ENCODE results near the gene LYRM4. TPM values are rescaled to one million over a fixed set of nuclear protein-coding genes. Genes with fewer than 3 reads are reported as not detected.

Gene LYRM4
- total and polyA plus RNA-seq, 2 experiments from 2014 or later = 51.0 to 62.0 TPM

DNA sequence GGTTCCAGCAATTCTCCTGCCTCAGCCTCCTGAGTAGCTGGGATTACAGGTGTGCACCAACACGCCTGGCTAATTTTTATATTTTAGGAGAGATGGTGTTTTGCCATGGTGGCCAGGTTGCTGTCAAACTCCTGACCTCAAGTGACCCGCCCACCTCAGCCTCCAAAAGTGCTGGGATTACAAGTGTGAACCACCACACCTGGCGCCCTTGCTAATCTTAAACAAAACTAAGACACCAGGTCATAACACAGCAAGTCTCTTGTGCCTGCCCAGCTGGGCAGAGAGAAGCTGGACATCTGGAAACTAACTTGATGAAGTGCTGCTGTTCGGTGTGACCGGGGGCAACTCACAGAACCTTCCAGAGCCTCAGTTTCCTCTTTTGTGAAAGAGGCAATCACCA is 107.6 kb downstream of the LYRM4 start:
- Histone ChIP-seq H4K20me1 (replicated peaks; ENCODE audit: insufficient read depth) (peaks cover 35% of the 10 kb centered on the region), H3K4me1 (ENCODE audit: insufficient read depth) (no peaks in the 10 kb centered on the region), H3K4me2 (no peak overlapping the region), H3K4me3 (no peak overlapping the region), H3F3A (replicated peaks; ENCODE audit: low read depth) (no peaks in the 10 kb centered on the region), H3K27me3 (ENCODE audit: insufficient read depth) (no peaks in the 10 kb centered on the region), H3K79me2 (replicated peaks; ENCODE audit: insufficient read depth) (no peaks in the 10 kb centered on the region; the same call in 1 of the 2 replicates), H3K27ac (ENCODE audit: low read depth) (no peak overlapping the region), H2AFZ (no peak overlapping the region), H3K9me2 (ENCODE audit: insufficient read depth) (no peaks in the 10 kb centered on the region), H3K36me3 (ENCODE audit: insufficient read depth) (no peaks in the 10 kb centered on the region)
- Mint-ChIP-seq H3K27ac (no peak overlapping the region), H3K36me3 (ENCODE audit: low read depth) (no peaks in the 10 kb centered on the region), H3K27me3 (ENCODE audit: insufficient read depth, low read depth, poor library complexity) (peaks cover 2% of the 10 kb centered on the region), H3K4me3 (no peak overlapping the region), H3K9me3 (no peaks in the 10 kb centered on the region), H3K4me1 (peaks cover 3% of the 10 kb centered on the region; the same call in 2 of the 3 replicates)
- TF ChIP-seq, protein P1, sequence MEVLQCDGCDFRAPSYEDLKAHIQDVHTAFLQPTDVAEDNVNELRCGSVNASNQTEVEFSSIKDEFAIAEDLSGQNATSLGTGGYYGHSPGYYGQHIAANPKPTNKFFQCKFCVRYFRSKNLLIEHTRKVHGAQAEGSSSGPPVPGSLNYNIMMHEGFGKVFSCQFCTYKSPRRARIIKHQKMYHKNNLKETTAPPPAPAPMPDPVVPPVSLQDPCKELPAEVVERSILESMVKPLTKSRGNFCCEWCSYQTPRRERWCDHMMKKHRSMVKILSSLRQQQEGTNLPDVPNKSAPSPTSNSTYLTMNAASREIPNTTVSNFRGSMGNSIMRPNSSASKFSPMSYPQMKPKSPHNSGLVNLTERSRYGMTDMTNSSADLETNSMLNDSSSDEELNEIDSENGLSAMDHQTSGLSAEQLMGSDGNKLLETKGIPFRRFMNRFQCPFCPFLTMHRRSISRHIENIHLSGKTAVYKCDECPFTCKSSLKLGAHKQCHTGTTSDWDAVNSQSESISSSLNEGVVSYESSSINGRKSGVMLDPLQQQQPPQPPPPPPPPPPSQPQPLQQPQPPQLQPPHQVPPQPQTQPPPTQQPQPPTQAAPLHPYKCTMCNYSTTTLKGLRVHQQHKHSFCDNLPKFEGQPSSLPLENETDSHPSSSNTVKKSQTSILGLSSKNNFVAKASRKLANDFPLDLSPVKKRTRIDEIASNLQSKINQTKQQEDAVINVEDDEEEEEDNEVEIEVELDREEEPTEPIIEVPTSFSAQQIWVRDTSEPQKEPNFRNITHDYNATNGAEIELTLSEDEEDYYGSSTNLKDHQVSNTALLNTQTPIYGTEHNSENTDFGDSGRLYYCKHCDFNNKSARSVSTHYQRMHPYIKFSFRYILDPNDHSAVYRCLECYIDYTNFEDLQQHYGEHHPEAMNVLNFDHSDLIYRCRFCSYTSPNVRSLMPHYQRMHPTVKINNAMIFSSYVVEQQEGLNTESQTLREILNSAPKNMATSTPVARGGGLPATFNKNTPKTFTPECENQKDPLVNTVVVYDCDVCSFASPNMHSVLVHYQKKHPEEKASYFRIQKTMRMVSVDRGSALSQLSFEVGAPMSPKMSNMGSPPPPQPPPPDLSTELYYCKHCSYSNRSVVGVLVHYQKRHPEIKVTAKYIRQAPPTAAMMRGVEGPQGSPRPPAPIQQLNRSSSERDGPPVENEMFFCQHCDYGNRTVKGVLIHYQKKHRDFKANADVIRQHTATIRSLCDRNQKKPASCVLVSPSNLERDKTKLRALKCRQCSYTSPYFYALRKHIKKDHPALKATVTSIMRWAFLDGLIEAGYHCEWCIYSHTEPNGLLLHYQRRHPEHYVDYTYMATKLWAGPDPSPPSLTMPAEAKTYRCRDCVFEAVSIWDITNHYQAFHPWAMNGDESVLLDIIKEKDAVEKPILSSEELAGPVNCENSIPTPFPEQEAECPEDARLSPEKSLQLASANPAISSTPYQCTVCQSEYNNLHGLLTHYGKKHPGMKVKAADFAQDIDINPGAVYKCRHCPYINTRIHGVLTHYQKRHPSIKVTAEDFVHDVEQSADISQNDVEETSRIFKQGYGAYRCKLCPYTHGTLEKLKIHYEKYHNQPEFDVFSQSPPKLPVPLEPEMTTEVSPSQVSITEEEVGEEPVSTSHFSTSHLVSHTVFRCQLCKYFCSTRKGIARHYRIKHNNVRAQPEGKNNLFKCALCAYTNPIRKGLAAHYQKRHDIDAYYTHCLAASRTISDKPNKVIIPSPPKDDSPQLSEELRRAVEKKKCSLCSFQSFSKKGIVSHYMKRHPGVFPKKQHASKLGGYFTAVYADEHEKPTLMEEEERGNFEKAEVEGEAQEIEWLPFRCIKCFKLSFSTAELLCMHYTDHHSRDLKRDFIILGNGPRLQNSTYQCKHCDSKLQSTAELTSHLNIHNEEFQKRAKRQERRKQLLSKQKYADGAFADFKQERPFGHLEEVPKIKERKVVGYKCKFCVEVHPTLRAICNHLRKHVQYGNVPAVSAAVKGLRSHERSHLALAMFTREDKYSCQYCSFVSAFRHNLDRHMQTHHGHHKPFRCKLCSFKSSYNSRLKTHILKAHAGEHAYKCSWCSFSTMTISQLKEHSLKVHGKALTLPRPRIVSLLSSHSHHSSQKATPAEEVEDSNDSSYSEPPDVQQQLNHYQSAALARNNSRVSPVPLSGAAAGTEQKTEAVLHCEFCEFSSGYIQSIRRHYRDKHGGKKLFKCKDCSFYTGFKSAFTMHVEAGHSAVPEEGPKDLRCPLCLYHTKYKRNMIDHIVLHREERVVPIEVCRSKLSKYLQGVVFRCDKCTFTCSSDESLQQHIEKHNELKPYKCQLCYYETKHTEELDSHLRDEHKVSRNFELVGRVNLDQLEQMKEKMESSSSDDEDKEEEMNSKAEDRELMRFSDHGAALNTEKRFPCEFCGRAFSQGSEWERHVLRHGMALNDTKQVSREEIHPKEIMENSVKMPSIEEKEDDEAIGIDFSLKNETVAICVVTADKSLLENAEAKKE (CRISPR knock-in tag; IDR thresholded peaks at IDR 0.05) = no peak
- TF ChIP-seq EZH2phosphoT487 (IDR thresholded peaks at IDR 0.05; ENCODE audit: unreplicated experiment) = no peak
- TF ChIP-seq, protein P2, sequence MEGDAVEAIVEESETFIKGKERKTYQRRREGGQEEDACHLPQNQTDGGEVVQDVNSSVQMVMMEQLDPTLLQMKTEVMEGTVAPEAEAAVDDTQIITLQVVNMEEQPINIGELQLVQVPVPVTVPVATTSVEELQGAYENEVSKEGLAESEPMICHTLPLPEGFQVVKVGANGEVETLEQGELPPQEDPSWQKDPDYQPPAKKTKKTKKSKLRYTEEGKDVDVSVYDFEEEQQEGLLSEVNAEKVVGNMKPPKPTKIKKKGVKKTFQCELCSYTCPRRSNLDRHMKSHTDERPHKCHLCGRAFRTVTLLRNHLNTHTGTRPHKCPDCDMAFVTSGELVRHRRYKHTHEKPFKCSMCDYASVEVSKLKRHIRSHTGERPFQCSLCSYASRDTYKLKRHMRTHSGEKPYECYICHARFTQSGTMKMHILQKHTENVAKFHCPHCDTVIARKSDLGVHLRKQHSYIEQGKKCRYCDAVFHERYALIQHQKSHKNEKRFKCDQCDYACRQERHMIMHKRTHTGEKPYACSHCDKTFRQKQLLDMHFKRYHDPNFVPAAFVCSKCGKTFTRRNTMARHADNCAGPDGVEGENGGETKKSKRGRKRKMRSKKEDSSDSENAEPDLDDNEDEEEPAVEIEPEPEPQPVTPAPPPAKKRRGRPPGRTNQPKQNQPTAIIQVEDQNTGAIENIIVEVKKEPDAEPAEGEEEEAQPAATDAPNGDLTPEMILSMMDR (conservative IDR thresholded peaks at IDR 0.05; ENCODE audit: low read depth in 2 of 2) = no peak
- TF ChIP-seq, protein P3, sequence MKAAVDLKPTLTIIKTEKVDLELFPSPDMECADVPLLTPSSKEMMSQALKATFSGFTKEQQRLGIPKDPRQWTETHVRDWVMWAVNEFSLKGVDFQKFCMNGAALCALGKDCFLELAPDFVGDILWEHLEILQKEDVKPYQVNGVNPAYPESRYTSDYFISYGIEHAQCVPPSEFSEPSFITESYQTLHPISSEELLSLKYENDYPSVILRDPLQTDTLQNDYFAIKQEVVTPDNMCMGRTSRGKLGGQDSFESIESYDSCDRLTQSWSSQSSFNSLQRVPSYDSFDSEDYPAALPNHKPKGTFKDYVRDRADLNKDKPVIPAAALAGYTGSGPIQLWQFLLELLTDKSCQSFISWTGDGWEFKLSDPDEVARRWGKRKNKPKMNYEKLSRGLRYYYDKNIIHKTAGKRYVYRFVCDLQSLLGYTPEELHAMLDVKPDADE (IDR thresholded peaks at IDR 0.05) = no peak
- no peak for DNase-seq (ENCODE audit: low spot score)
- ATAC-seq = no peak
